Measurements from ENCODE around the gene CNTNAP2.
A peak's percentile ranks its signal among the peaks of the same experiment; 100 is the strongest.
"Not testable (repeated sequence)": the region's sequence is repeated elsewhere in the genome, so short reads cannot be mapped to it uniquely, and the experiment has no call there.

CNTNAP2 gene

DNA sequence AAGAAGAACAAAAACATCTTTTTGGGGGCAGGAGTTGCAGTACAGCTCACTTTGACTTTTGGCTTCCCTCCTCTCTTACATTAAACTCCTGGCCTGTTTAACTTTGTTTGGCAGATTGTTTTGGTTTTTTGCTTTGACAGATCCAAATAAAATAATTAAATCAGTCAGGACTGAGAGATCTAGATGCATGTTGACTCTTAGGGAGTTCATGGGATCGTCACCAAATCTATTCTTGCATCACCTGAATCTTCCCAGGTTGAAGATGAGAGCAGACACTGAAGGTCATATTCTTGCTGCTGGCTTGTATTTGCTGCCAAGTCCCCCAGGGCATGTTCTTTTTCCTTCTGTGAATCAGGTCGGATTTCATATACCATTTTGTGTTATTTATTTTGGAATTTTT, 759.4 kb downstream of the CNTNAP2 start:
- DNase-seq (ENCODE audit: low read depth, low spot score): no peak

DNA sequence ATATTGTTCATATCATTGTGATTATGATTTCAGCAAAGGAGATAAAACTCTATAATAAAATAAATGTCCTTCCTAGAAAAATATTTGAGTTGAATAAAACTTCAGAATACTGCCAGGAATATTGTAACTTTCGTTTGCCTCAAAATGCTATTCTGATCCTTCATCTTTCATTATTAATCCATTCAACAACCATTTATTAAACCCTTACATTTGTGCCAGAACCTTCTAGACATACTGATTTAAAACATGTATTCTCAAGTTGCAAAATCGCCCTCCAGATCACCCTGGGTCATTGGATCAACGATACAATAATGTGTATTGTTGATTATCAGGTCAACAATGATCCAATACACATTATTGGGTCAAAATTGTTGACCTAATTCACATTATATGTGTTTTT, 759.8 kb downstream of the CNTNAP2 start:
- no peak for DNase-seq (ENCODE audit: low read depth, low spot score)

DNA sequence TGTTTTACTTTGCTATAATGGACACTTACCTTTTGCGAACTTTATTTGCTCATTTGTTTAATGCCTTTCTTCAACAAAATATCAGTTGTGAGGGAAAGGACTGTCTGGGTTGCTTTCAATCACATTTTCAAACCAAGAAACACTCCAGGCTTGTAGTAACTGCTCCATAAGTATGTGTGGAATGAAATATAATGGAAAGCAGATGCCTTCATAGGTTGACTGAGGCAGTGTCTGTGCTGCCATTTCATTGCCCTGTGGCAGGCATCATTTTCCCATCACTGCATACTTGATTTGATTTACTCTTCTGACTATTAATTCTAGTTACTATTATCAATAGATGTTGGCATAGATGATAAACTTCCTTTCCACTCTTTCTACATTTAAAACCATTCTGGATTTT, 762.3 kb downstream of the CNTNAP2 start:
- no peak for DNase-seq (ENCODE audit: low read depth, low spot score)

DNA sequence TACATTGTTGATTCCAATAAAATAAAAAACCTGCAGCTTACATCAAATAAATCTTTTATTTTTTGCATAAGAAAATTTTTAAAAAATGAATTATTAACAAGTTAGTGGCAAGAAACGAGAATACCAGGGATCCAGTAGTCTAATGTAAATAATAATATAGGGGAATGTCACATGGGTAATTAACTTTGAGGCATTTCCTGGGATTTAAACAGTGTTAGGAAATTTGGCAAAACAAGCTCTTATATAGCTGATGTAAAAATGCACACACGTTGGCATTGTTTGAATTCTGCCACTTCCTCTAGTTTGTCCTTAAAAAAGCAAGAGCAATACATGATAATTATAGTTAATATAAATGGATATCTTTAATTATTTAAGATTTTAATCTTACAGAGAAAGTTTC, 768.6 kb downstream of the CNTNAP2 start:
- no peak for DNase-seq (ENCODE audit: low read depth, low spot score)

DNA sequence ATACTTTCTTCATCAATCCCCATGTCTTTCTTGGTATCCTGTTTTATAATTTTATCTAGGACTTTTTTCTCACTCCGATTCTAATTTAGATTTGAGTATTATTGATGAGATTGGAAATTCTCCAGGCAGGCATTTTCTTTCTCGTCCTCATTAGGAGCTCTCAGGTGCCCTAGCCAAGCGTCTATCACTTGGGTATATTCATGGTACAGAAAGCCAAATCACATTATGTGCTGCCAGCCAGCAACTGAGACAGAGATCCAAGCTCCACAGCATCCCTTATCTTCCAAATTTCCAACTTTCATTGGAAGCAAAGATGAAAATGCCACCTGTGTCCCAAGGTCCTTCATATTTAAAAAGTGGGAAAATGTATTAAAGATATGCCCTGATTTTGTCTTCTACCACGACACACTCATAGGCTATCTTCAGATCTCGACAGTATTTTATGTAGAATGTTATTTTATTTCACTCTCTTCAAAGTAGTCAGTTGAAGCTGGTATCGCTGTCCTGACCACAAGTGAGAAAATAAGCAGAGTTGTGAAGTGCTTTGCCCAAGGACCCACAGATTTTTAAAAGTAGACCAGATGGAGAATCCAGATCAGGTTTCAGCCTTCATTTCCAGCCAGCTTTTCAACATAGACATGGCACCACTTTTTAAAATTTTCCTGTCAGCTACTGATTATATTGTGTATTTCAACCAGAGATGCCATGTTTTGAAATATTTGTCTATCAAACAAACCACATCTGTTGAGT, 773.4 kb downstream of the CNTNAP2 start:
- DNase-seq (ENCODE audit: low read depth, low spot score): no peak

DNA sequence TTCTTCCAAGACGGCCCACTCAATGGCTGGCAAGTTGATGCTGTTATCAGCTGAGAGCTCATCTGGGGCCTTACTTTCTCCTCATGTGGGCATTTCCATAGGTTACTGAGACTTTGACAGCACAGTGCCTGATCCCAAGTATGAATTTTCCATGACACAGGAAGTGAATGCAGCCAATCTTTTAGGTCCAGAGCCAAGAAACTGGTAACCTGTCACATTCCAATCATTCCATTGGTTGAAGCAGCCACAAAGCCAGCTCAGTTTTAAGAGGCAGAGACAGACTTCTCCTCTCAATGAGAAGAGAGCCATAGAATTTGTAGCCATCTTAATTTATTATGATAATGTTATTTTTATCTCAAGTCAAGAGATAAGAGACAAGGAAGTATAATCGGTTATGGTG, 775.5 kb downstream of the CNTNAP2 start:
- no peak for DNase-seq (ENCODE audit: low read depth, low spot score)

DNA sequence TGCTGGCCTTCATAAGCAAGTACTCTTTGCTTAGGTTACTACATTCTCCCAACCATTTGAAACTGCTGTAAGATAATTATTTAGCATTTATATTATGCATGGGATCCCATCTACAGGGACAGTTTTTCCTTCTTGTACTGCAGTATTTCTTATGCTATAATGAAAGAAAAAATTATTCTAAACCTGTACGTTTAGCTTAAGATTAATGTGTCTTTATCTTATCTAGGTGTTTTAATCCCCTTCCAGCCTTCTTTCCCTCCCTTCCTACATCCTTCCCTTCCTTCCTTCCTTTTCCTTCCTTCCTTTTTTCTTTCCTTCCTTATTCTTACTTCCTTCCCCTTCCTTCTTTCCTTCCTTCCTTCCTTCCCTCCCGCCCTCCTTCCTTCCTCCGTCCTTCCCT, 778.3 kb downstream of the CNTNAP2 start:
- no peak for DNase-seq (ENCODE audit: low read depth, low spot score)

DNA sequence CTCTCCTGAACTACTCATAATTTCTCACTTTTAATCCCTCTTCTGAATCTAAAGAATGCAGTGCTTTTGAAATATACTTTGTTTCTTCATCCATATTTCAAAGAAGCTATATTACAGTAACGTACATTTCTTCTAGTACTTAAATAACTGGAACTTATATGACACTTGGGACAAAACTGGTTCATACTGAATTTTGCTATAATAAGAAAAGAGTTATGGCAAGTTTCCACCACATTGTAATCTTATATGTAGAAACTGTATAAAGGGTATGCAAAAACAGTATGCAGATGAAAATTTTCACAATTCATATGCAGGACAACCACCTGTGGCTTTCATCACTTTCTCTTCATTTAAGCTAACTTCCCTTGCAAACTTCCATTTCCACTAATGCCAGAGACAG, 785.7 kb downstream of the CNTNAP2 start:
- no peak for DNase-seq (ENCODE audit: low read depth, low spot score)

DNA sequence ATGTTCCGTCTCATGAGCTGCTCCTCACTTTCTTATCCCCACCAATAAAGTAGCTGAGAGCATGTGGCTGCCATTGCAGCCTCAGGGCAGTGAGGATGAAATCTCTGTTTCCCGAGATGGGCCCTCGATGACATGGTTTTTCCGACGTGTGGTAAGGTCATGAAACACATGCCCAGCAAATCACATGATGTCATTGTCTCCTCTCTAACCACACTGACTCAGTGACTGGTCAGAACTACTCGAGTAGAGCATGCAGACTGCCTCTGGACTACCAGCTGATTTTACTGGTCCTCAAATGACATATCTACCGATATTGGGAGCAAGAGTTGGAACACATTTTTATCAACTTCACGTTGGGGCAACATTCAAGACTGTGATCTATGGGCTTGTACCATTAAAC, 786.1 kb downstream of the CNTNAP2 start:
- DNase-seq (ENCODE audit: low read depth, low spot score): no peak

DNA sequence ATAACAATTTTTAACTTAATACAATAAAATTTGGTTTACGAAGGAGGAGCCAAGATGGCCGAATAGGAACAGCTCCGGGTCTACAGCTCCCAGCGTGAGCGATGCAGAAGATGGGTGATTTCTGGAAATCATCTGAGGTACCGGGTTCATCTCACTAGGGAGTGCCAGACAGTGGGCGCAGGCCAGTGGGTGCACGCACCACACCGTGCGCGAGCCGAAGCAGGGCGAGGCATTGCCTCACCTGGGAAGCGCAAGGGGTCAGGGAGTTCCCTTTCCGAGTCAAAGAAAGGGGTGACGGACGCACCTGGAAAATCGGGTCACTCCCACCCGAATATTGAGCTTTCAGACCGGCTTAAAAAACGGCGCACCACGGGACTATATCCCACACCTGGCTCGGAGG, 789.1 kb downstream of the CNTNAP2 start:
- not testable (repeated sequence) for DNase-seq (ENCODE audit: low read depth, low spot score)

DNA sequence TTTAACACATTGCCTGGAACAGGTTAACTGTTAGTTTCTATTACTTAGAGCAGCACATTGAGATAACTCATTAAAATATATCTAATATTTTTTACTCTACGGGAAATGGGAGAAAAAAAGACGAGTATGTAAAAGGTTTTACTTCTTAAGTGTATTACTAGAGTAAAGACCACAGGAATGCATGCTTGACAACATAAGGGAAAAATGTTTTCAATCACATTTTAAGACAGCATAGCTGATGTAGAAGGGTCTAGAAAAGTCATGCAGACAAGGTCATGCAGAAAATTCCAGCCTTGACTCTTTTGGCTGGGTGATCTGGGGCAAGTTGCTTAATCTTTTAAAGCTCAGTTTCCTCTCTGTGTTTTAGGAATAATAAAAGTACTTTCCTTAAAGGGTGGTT, 806.2 kb downstream of the CNTNAP2 start:
- DNase-seq (ENCODE audit: low read depth, low spot score): no peak

DNA sequence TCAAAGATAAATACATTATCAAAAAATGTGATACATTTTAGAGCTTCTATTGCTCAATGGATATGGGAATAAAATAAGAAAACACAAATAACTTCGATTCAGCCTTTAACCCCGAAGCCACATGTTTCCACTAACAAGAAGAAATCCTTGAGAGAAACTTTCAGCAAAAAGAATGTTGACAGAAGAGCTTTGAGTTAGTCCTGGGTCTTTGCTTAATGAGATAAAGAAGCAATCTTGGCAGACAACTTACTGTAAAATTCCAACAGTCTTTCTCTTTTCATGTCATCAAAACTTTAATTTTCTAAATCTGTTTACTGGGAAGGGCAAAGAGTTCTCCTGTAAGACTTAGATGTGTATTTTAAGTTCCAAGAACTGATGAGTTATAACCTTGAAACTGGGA, 810.2 kb downstream of the CNTNAP2 start:
- no peak for DNase-seq (ENCODE audit: low read depth, low spot score)

DNA sequence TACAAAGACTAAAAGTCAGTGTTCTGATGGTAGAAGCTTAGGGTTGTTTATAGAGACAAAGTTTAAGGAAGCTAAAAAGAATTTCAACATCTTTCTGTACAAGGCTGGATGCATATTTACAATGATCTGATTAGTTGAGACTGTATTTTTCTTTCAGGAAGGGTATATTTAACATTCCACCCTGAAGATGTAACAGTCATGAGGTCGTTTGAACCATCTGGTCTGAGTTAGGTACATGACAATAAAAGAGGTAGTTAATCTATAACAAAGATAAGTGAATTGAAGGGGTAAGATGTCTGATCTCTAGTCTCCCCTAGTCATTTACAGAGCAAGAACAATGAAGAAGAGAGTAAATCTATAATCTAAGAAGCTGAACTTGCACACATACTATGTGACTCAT, 821.2 kb downstream of the CNTNAP2 start:
- DNase-seq (ENCODE audit: low read depth, low spot score): no peak

DNA sequence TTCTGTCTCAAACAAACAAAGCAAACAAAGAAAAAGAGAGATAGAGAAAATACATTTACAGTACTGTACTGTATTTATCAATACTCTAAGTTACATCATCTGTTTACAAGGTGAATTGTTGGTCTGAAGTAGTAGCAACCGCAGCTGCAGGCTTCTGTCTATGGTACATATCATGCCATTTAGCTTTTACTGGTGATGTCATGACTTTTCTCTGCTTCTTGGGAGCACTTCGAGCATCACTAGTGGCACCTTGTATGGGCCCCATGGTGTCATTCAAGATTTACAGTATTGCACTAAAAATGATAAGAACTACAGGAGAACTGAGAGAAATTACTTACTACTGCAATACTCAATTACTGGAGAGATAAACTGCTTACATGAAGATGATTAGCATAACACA, 826.9 kb downstream of the CNTNAP2 start:
- DNase-seq (ENCODE audit: low read depth, low spot score): no peak

DNA sequence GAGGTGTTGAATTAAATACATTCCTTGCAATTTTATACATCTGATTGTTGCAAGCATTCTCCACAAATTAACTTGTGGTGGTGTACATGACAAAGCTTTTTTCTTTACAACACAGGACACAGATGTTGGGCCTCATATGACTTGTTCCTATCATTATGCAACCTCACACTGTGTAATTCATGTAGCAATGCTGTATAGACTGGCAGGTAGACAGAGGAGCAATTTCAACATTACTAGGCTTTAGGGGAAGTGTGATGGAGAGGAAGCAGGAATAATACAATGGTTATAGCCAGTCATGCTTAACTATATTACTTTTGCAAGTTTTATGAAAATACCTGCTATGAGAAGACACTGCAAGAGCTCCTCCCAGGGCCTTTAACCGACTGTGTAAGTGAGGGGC, 832.1 kb downstream of the CNTNAP2 start:
- DNase-seq (ENCODE audit: low read depth, low spot score): no peak

DNA sequence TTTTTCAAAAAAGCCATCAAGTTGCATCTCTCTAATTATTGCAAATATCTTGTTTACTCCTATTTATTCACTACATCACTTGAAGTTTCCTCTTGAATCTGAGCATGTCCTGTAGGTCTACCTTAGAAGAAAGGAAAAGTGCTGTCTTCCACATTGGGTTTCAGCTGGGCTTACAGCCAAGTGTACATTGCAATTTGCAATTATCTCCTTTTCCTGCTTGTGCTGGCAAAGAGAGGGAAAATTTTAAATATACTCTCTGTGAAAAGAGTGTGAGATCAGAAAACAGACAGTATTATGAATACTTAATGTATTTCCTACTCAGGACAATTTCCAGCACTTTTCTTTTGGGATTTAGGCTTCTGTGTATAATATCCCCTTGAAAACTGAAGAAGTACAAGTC, 839.7 kb downstream of the CNTNAP2 start:
- no peak for DNase-seq (ENCODE audit: low read depth, low spot score)

DNA sequence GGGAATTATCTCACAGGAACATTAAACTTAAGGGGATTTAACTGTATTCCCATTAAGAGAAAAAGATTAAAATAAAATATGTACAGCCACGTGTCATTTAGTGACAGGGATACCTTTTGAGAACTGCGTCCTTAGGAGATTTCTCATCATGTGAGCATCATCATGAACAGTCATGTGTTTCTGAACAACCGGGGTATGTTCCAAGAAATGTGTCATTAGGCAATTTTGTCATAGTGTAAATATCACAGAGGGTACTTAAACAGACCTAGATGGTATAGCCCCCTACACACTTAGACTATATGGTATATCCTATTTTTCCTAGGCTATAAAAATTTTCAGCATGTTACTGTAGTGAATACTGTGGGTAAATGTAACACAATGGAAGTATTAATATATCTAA, 840.3 kb downstream of the CNTNAP2 start:
- DNase-seq (ENCODE audit: low read depth, low spot score): no peak

DNA sequence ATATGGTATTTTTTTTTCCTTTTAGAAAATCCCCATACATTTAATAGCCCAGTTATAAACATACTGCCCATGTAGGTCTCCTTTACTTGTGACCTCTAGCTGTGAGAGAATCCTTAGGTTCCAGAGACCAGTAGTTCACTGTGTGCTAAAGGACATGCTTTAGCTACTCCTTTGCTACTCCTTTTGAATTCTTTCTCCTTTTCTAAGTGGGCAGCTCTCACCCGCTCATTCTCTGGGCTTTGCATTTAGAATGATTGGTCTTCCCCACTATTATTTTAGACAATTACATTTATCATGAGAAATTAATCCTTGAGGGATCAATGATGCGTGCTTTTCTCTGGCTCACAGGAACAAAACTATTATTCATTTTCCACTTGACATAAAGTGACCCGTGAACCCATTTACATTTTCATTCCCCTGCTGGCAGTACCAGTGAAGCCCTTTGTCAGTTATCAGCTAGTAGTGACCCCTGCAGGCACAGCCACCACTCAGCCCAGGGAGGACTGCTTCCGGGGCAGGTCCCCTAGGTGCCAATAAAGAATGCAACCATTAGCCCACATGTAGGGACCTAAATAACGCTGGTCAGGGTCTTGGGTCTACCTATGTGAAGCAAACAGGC, 844.3 kb downstream of the CNTNAP2 start:
- DNase-seq (ENCODE audit: low read depth, low spot score): no peak

DNA sequence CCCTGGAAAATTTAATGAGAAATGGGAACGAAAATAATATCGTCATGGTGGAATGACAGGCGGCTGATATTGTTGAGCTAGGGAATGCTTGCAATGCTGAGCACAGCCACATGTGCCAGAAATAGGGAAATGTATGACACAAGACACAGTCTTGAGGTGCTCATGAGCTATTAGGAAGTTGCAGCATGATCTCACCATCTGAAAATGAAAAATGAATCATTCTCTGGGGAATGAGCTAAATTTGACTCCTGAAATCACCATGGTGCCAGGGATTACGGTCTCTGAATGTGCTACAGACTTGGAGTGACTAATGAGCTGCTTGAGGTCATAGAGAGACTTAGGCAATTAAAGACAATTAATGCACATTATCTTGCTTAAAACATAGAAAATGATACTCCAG, 845.0 kb downstream of the CNTNAP2 start:
- peak; percentile 11 for DNase-seq (ENCODE audit: low read depth, low spot score)

DNA sequence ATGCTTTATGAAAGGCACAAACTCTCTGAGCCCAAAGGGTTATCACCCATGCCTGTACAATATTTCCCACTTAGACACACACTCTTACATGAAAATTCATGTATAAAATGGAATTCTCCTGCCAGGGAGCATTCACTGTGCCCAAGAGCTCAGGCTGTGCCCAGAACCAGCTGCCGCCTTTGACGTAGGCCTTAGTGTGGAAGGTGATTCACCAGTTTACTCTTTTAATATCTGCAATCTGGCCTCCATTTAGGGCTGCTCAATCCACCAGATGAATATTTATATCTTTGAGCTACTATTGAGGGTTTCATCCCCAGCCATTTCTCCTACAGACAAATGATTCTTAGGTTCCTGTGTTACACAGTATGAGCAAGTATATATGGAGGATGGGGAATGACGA, 849.7 kb downstream of the CNTNAP2 start:
- DNase-seq (ENCODE audit: low read depth, low spot score): no peak

DNA sequence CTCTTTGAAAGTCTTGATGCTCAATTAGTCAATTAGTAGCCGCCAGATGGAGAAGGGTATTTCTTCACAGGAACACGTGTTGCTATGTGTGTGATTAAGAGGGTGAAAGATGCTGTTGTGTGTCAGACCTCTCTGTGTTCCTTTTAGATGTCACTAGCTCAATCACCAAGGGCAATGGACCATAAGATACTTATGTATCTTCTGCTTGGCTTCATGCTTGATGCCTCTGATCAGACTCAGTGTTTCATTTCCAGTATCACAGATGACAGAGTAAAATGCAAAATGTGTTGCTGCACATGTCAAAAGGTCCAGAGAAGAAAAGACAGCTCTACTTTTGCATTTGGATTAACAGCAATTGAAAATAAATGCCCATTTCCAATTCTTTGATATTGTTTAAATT, 865.9 kb downstream of the CNTNAP2 start:
- DNase-seq (ENCODE audit: low read depth, low spot score): no peak

DNA sequence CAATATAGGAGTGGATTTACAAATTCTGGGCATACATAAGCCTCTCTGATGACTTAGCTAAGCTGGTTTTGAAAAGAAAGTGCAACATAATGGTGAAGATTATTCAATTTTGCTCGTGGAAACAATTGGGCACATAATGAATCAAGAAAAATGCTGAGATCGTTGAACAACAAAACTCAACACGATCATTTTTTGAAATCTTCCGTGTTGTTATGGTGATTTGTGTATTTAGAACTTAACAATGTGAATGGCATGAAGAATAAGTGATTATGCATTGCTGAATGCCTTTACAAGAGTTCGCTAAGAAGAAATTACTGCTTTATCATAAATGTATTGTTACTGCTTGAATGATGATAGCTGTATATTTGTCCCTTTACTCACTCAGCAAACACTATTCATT, 875.0 kb downstream of the CNTNAP2 start:
- no peak for DNase-seq (ENCODE audit: low read depth, low spot score)

DNA sequence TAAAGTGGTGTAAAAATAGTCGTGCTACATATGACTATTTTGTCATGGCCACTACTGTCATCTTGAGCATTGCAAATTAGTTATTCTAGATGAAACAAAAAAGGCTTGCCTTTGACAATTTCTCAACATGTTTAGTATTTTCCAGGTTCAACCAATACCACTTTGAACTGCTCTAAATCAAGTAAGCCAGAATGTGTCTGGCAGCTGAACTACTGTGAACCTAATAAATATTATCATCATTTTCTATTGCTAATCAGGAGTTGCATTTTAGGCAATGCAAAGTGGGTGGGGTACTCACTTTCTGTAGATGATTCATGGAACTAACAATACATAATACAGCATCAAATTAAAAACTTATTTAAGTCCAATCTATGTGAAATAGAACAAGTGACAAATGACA, 877.2 kb downstream of the CNTNAP2 start:
- no peak for DNase-seq (ENCODE audit: low read depth, low spot score)

DNA sequence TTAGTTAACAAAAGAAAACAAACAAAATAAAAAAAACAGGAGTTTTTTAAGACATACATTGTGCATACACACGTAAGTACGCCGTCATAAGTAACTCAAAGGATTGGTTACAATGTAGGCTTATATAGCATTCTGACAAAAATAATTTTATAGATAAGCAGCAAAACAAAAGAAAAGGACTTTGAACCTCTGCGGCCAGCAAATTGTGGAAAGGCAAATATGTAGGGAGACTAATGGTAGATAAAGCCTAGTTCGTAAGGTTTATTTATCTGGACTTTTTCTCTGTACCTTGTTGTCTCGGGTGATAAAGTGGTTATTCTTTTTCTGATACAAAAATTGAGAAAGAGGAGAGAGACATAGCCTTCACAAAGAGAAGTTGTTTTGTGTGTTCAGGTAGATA, 891.9 kb downstream of the CNTNAP2 start:
- DNase-seq (ENCODE audit: low read depth, low spot score): no peak

All from brain pericyte (primary cell).